HFFc6 (cell line): ENCODE data around the gene TEPSIN. TPM values are rescaled to one million over a fixed set of nuclear protein-coding genes. Genes with fewer than 3 reads are reported as not detected.

Source experiments
- DNase-seq: peaks from one replicate; pipeline ENCODE4 v3.0.0-alpha.2; 2018
- H3K27ac Mint-ChIP-seq: 2 replicates; pipeline ENCODE4 v1.8.0; 2020; ENCODE audit warnings: mild to moderate bottlenecking, mixed read lengths
- H3K27me3 Mint-ChIP-seq: 2 replicates; pipeline ENCODE4 v1.8.0; 2021; ENCODE audit warnings: mild to moderate bottlenecking, moderate library complexity, mixed read lengths; ENCODE audit not compliant: insufficient read depth
- H3K36me3 Mint-ChIP-seq: 2 replicates; pipeline ENCODE4 v1.8.0; 2021; ENCODE audit warnings: low read depth, mixed read lengths
- H3K4me1 Mint-ChIP-seq: 2 replicates; pipeline ENCODE4 v1.8.0; 2020; ENCODE audit warnings: low read depth, mixed read lengths
- H3K4me3 Mint-ChIP-seq: 2 replicates; pipeline ENCODE4 v1.8.0; 2020; ENCODE audit warnings: mild to moderate bottlenecking, moderate library complexity, mixed read lengths
- H3K9me3 Mint-ChIP-seq: 2 replicates; pipeline ENCODE4 v1.8.0; 2020; ENCODE audit warnings: mild to moderate bottlenecking, mixed read lengths
- total RNA-seq, 6 experiments: library from RNA; stranded (reverse); fragmentation: NEBNext Ultra II Directional; extraction: Animal tissue kit (Norgen Biotek cat#: 25700); gene quantifications; 2 replicates in 1 of 6; 3 replicates in 5 of 6; pipeline ENCODE4 v1.2.3, GENCODE V29; 2021
- TF ChIP-seq, protein P1 (sequence below): fragments of 200-600 bp; sonication (generic); IDR thresholded peaks from 2 replicates; pipeline ENCODE4 v1.5.0; 2021; ENCODE audit warnings: antibody characterized with exemption, mild to moderate bottlenecking

Gene TEPSIN
- total RNA-seq, 6 experiments from 2014 or later = 16.2 to 22.5 (median 19.0) TPM

DNA sequence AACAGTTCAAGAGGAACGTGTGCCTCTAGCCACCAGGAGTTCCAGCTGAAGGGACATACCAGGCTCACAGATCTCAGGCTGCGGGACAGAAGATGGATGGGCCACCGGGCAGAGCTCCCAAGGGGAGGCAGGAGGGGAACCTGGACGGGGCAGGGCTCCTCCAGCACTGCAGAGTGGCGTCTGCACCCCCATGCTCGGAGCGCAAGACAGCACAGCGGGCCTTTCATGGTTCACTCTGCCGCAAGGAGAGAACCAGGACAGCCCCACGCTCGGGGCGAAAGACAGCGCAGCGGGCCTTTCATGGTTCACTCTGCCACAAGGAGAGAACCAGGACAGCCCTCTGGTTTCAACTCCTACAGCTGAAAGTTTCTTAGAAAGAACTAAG lies 35.6 kb upstream of the TEPSIN start:
- Mint-ChIP-seq H3K4me1 (no peaks in the 10 kb centered on the region), H3K27me3 (no peaks in the 10 kb centered on the region; the same call in 1 of the 2 replicates), H3K36me3 (peaks cover 15% of the 10 kb centered on the region), H3K27ac (no peak overlapping the region), H3K4me3 (no peak overlapping the region), H3K9me3 (no peaks in the 10 kb centered on the region)
- TF ChIP-seq, protein P1, sequence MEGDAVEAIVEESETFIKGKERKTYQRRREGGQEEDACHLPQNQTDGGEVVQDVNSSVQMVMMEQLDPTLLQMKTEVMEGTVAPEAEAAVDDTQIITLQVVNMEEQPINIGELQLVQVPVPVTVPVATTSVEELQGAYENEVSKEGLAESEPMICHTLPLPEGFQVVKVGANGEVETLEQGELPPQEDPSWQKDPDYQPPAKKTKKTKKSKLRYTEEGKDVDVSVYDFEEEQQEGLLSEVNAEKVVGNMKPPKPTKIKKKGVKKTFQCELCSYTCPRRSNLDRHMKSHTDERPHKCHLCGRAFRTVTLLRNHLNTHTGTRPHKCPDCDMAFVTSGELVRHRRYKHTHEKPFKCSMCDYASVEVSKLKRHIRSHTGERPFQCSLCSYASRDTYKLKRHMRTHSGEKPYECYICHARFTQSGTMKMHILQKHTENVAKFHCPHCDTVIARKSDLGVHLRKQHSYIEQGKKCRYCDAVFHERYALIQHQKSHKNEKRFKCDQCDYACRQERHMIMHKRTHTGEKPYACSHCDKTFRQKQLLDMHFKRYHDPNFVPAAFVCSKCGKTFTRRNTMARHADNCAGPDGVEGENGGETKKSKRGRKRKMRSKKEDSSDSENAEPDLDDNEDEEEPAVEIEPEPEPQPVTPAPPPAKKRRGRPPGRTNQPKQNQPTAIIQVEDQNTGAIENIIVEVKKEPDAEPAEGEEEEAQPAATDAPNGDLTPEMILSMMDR = no peak
- no peak for DNase-seq

DNA sequence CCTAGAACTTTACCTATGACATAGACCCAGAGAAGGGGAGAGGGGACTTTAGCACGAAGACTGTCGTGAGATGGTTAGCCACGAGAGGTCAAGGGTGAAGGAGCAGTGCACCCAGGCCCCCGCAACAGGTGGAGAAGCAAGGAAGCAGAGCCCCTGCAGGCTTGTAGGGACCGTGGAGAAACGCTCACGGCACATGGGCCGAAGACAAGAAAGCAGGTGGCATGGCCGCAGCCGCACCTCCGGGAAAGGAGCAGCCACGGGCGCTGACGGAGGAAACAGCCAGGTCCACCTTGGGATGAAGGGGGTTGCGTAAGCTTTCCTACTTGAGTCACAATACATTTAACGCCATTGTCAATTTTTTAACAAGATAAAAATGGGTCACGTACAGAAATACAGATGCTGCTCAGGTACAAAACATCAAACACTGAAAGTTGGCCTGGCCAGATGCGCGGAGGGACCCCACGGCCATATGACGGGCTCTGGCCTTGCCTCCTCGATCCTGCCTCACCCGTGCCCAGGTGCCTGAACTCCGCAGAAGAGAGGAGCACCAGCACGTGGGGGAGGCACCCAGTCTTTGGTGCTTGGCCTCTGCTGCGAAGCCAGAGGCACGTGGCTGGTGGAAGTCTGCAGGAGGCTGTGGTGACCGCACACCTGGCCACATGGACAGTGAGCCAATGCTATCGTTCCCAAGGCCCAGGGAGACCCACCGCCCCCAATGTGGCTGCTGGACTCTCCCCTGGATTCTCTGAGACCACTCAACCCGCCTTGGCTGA lies 35.0 kb upstream of the TEPSIN start:
- Mint-ChIP-seq H3K4me1 (no peaks in the 10 kb centered on the region), H3K27me3 (no peaks in the 10 kb centered on the region; the same call in 1 of the 2 replicates), H3K4me3 (no peak overlapping the region), H3K9me3 (no peaks in the 10 kb centered on the region), H3K27ac (no peak overlapping the region), H3K36me3 (peaks cover 21% of the 10 kb centered on the region)
- DNase-seq = no peak
- TF ChIP-seq, protein P1 = no peak

DNA sequence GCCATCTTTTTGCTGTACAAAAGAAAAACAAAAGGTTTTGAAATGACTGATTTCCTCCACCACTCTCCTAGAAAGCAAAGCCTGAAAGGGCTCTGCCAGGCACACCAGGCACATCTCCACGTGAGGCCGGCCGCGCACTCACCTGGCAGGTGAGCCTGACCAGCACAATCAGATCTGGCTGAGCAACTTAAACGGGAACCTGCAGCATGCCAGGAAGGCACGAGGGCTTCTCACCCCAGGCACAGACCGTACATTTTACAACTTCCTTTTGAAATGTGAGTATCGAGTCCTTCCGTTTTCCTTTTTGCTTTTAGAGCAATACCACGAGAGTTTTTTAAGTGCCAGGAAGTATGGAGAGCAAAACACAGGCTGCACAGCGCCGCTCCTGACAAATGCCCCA lies 33.8 kb upstream of the TEPSIN start:
- no peaks in the 10 kb centered on the region; the same call in 1 of the 2 replicates for H3K4me1 Mint-ChIP-seq
- no peak overlapping the region for H3K27ac Mint-ChIP-seq

DNA sequence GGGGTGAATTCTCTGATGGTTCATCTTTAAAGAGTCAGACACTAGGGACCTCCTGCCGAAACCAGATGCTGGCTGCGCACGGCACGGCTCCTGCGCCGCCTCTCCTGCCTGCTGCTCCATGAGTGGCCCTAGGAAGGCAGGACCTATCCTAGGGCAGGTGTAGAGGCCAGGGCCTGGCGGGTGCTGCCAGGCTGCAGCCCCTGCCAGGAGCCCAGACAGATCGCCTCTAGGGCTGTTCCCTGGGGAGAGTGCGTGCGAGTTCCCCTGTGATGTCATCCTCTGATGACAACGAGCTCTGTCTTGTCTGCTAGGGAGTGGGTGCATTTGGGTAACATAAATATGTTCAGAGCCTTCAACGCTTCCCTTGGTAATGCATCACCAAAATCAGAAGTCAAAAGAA lies 32.4 kb upstream of the TEPSIN start:
- Mint-ChIP-seq H3K27ac (no peak overlapping the region), H3K9me3 (no peaks in the 10 kb centered on the region), H3K4me3 (no peak overlapping the region), H3K36me3 (peaks cover 31% of the 10 kb centered on the region), H3K4me1 (no peaks in the 10 kb centered on the region; the same call in 1 of the 2 replicates), H3K27me3 (no peaks in the 10 kb centered on the region; the same call in 1 of the 2 replicates)
- no peak for DNase-seq
- TF ChIP-seq, protein P1 = no peak

More for the DNA sequence above, 33.8 kb upstream of the TEPSIN start:
- no peaks in the 10 kb centered on the region for H3K9me3 Mint-ChIP-seq
- H3K27me3 Mint-ChIP-seq = no peaks in the 10 kb centered on the region; the same call in 1 of the 2 replicates
- no peak overlapping the region for H3K4me3 Mint-ChIP-seq
- H3K36me3 Mint-ChIP-seq = peaks cover 31% of the 10 kb centered on the region
- TF ChIP-seq, protein P1 = no peak
- DNase-seq = no peak

DNA sequence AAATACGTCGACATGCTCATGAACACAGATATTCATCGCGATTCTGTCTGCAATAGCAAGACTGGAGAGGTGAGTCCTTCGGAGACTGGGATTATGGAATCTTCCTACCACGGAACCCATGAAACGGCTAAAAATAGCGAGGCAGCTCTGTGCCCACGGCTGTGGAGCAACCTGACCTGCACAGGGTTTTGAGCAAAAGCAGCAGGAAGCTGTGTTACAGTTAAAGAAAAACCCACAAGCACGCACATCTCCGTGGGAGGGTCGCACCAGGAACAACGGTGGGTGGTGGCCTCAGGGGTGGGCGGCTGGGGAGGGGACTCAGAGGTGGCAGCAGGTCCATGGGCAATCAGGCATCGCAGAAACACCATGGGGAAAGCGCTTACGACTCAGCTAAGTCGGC lies 31.4 kb upstream of the TEPSIN start:
- no peaks in the 10 kb centered on the region; the same call in 1 of the 2 replicates for H3K4me1 Mint-ChIP-seq
- peaks cover 39% of the 10 kb centered on the region for H3K36me3 Mint-ChIP-seq
- no peak overlapping the region for H3K27ac Mint-ChIP-seq
- H3K27me3 Mint-ChIP-seq = no peaks in the 10 kb centered on the region; the same call in 1 of the 2 replicates
- H3K9me3 Mint-ChIP-seq = no peaks in the 10 kb centered on the region
- no peak overlapping the region for H3K4me3 Mint-ChIP-seq
- TF ChIP-seq, protein P1 = no peak
- no peak for DNase-seq
